OCI-M2 (cell line): Measurements from ENCODE around the gene NEAT1.
"Not testable (repeated sequence)": the region's sequence is repeated elsewhere in the genome, so short reads cannot be mapped to it uniquely, and the experiment has no call there.

Source experiments
- DNase-seq: peaks from one replicate; lab custom pipeline; 2025; ENCODE audit not compliant: unreplicated experiment; lab: John Stamatoyannopoulos, UW

NEAT1 gene

DNA sequence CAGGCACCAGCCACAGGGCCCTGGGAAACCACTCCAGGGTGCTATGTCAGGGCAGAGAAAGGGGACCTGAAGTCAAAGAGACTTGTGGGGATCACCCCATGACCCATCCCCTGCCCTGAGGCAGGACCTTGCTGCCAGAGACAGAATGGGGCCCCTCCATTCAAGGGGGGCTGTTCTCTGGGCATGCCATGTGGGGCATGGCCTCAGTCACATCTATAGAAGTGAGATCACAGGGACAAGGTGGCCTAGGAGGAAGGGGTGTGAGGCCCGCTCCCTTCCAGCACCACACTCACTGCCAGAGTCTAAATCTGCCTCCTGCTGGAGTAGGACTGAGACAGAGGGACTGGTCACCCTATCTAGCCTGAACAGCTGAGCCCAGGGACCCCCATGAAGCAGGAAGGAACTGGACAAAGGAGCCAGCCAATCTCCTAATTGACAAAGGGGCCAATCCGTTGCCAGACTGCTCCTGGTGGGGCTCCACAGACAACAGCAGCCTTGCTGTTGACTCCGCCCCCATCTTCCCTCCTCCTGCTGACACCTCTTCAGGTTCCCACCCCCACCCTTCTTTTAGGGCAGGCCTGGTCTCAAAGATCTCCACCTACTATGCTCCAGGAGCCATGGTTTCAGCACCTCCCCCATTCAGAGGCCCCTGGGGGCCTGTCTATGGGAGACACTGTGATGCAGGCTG is 26.0 kb downstream of the NEAT1 start:
- no peak for DNase-seq

DNA sequence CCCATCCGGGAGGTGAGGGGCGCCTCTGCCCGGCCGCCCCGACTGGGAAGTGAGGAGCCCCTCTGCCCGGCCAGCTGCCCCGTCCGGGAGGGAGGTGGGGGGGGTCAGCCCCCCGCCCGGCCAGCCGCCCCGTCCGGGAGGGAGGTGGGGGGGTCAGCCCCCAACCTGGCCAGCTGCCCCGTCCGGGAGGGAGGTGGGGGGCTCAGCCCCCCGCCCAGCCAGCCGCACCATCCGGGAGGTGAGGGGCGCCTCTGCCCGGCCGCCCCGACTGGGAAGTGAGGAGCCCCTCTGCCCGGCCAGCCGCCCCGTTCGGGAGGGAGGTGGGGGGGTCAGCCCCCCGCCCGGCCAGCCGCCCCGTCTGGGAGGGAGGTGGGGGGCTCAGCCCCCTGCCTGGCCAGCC is 28.7 kb downstream of the NEAT1 start:
- not testable (repeated sequence) for DNase-seq

DNA sequence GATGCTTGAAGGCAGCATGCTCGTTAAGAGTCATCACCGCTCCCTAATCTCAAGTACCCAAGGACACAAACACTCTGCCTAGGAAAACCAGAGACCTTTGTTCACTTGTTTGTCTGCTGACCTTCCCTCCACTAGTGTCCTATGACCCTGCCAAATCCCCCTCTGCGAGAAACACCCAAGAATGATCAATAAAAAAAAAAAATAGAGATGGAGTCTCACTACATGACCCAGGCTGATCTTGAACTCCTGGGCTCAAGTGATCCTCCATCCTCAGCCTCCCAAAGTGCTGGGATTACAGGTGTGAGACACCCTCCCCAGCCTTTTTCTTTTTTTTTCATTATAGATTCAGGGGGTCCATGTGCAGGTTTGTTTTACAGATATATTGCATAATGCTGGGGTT is 29.7 kb downstream of the NEAT1 start:
- DNase-seq: not testable (repeated sequence)

DNA sequence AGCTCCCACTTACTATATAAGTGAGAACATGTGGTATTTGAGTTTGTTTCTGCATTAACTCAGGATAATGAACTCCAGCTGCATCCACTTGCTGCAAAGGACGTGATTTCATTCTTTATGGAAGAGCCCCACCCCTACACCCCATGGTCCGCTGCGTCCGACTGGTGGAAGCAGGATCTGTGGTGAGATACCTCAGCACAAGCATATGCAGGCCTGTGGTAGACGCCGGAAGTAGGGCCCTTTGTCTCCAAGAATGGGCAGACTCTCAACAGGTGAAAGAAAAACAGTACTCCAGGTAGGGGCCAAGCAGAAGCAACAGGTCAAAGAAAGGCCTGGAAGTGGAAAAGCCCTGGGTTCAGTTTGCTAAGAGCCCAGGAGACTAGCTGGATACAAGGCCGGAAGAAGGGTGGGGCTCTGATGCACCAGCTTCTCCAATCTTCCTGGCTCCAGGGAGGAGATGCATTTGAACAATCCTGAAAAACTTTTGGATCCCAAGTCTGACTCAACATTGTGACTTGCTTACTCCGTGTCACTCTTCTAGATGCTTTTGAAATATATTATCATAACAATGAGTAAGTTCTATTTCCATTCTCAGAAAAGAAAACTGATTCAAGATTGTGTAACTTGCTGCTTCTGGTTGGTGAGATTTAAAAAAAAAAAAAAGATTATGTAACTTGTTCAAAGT is 30.4 kb downstream of the NEAT1 start:
- DNase-seq: no peak

DNA sequence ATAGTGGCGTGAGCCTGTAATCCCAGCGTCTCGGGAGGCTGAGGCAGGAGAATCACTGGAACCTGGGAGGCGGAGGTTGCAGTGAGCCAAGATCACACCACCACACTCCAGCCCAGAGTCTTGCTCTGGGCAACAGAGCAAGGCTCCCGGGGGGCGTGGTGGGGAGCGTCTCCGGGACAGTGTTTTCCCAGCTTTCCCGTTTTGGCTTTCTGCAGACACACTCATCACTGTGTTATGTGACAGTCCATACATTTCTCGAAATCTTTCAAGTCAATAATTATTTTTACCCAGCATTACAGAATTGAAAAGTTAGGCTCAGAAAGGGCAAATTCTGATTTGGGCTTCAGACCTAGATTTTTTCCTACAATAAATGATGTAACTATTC is 31.7 kb downstream of the NEAT1 start:
- no peak for DNase-seq

DNA sequence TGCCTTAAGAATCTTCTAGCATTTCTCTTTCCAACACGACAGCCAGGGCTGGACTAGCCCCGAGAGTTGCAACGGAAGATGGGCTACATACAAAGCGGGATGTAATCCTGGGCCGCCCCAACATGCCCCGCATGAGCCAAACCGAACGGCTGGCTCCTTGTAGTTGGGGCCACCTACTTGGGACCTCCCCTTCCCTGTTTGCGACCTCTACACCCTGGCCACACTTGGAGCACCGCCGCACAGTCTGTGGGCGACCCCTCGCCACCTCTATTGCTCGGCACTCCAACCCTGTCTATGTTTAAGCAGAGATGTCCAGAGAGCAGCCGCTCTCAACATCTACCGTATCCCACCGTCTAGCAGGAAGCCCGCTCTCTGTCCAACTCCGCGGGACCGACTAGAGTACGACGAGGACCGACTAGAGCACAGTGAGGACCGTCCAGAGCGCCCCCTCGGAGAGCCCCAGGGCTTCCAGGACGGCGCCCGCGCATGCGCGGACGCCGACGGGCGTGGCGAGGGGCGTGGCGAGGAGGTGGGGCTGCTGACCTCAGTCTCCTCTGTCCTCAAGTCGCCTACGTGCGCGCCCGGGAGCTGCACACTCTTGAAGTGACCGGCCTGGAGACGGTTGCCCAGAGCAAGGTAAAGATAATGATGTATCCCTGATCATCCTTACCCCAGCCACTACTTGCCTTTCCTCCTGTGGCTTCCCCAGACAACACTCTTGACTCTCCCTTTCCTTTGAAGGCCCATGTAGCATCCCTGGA is 32.3 kb downstream of the NEAT1 start:
- no peak for DNase-seq

DNA sequence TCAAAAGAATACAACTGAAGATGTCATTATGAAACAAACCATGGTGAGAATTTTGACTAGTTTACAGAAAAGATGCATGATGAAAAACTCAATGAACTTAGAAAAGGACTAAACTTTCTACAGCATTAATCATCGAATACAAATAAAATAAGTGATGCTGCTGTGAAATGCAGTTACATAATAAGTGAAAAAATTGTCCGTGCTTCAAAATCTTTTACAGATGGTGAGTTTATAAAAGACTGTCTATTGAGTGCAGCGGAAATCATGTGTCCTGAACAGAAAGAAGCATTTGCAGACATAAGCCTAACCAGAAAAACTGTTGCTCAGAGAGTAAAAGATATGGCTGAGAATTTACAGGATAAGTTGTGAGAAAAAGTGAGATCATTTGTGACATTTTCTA is 33.8 kb downstream of the NEAT1 start:
- DNase-seq: no peak

DNA sequence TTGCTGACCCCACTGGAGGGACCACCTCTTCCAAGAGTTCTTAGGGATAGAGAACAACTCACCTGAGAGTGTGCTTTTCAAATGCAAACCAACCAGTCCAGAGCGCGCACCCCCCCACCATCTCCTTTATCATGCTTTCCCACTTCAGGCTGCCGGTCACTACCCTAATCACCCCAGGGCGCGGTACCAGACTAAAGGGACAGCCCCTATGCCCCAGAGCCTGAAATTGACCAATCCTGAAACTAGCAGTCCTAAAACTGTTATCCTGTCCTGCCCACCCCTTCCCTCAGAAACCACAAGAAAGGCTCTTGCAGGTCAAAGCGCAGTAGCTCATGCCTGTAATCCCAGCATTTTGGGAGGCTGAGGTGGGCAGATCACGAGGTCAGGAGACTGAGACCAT is 37.0 kb downstream of the NEAT1 start:
- DNase-seq: no peak

DNA sequence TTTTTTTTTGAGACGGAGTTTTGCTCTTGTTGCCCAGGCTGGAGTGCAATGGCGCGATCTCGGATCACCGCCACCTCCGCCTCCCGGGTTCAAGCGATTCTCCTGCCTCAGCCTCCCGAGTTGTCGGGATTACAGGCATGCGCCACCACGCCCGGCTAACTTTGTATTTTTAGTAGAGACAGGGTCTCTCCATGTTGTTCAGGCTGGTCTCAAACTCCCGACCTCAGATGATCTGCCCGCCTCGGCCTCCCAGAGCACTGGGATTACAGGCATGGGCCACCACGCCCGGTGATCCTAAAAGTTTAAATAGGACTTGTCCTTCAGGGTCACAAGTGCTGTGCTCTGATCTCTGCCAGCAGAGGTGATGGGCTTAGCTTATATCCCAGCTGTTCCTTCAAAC is 42.9 kb downstream of the NEAT1 start:
- DNase-seq: not testable (repeated sequence)

DNA sequence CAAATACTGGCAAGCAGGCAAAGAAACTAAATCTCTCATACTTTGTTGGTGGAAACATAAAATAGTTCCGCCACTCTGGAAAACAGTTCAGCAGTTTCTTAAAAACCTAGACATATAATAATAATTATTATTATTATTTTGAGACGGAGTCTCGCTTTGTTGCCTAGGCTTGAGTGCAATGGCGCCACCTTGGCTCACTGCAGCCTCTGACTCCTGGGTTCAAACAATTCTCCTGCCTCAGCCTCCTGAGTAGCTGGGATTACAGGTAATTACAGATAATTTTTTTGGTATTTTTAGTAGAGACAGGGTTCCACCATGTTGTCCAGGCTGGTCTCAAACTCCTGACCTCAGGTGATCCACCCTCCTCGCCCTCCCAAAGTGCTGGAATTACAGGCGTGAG is 44.7 kb downstream of the NEAT1 start:
- DNase-seq: not testable (repeated sequence)

DNA sequence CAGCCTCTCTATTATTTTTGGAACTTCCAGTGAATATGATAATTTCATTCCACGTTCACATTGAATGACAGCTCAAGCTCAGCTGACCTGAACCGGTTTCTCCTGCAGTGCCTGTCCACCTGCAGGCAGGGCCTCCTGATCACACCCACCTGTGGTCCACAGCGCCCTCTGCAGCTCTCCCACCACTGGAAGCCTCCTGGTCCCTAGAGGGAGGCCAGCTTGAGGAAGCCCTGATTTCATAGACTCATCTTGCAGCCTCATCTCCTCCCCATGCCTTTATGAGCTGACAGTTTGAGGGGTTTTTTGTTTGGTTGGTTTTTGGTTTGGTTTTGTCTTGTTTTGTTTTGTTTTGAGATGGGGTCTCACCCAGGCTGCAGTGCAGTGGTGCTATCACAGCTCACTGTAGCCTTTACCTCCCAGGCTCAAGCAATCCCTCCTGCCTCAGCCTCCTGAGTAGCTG is 46.3 kb downstream of the NEAT1 start:
- DNase-seq: no peak

DNA sequence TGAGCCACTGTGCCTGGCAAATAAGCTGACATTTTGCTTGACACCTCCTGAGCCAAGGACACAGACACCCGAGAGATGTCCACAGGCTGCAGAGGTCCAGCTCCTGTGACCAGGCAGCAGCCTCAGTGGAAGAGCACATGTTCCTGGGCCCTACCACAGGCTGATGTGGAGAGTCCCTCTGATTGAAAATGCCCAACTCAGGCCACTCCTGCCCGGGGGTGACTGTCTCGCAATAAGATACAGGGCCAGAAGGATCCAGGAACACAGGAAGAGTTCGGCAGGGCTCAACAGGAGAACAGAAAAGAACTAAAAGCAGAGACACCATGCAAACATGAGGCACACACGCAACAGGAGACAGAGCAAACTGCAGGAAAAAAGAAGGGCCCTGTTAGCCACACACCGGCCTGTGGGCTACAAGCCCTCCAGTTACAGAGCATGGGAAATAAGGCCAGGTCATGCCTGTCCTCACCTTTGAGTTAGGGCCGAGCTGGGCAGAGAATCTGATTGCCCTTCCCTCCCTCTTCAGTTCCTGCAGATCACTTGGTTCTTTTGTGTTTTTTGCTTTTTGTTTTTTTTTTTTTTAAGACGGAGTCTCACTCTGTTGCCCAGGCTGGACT is 47.9 kb downstream of the NEAT1 start:
- DNase-seq: no peak

DNA sequence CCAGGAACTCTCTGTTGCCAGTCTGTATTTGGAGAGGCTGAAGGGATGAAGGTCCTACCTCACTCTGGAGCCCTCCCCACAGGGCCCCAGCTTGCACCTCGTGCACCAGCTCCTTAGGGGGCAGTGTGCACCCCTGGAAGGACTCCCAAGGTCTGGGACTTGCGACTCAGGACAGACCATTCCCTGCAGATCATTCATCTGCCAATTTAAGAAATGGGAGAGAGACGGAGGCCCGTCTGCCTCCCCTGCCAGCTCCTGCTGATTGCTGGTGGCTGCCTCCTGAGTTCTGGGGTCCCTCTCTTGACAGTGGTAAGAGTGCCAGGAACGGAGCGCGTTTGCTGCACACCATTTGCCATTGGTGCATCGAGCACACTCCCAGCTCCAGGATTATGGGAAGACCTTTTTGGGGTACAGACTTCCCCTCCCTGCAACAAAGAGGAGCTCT is 48.9 kb downstream of the NEAT1 start:
- no peak for DNase-seq

DNA sequence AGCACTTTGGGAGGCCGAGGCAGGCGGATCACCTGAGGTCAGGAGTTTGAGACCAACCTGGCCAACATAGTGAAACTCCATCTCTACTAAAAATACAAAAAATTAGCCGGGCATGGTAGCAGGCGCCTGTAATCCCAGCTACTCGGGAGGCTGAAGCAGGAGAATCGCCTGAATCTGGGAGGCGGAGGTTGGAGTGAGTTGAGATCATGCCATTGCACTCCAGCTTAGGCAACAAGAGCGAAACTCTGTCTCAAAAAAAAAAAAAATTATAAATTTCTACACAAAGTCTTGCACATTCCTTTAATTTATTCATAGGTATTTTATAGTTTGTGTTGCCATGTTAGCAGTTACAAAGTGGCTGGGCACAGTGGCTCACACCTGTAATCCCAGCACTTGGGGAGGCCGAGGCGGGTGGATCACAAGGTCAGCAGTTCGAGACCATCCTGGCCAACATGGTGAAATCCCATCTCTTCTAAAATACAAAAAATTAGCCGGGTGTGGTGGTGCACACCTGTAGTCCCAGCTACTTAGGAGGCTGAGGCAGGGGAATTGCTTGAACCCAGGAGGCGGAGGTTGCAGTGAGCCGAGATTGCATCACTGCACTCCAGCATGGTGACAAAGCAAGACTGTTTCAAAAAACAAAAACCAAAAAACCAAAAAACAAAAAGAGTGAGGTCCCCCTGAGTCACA is 50.1 kb downstream of the NEAT1 start:
- not testable (repeated sequence) for DNase-seq

DNA sequence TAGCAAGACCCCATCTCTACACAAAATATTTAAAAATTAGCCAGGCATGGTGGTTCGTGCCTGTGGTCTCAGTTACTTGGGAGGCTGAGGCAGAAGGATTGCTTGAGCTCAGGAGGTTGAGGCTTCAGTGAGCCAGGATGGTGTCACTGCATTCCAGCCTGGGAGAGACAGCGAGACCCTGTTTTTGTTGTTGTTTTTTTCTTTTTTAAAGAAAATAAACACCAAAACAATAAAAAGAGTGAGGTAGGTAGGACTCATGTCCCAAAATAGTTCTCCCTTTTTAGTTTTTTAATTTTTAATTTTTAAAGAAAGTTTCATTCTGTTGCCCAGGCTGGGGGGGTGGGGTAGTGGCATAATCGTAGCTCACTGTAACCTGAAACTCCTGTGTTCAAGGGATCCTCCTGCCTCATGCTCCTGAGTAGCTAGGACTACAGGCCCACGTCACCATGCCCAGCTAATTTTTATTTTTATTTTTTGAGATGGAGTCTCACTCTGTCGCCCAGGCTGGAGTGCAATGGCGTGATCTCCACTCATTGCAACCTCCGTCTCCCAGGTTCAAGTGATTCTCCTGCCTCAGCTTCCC is 50.8 kb downstream of the NEAT1 start:
- no peak for DNase-seq

DNA sequence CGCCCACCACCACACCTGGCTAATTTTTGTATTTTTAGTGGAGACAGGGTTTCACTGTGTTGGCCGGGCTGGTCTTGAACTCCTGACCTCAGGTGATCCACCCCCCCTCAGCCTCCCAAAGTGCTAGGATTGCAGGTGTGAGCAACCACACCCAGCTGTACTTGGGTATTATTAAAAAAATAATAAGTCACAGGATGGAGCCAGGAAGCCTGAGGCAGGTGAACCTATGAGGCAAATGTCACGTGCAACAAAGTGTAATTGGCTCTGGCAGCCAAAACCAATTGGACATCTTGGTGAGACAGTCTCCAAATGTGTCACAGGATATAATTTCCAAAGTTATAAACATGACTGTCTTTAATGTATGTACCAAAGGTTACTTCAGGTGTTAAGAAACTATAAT is 52.3 kb downstream of the NEAT1 start:
- DNase-seq: no peak

DNA sequence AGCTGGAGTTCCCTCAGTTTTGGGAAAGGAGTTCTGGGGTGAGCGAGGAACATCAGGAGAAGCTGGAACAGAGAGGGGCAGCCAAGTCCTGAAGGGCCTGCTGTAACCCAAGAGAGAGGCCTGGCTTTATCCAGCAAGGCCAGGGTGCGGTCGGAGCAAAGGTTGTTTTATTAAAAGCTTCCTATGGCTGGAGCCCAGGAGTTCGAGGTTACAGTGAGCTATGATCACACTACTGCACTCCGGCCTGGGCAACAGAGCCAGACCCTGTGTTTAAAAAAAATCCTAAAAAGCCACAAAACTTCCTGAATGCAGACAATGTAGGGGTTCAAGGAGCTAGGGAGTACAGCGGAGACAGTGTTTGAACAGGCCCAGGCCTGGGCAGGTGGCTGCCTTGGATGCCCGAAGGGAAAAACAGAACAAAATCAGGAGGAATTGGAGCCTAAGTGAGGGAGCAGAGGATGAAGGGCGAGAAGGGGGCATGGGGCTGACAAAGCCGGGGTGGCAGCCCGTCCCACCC is 54.1 kb downstream of the NEAT1 start:
- no peak for DNase-seq

DNA sequence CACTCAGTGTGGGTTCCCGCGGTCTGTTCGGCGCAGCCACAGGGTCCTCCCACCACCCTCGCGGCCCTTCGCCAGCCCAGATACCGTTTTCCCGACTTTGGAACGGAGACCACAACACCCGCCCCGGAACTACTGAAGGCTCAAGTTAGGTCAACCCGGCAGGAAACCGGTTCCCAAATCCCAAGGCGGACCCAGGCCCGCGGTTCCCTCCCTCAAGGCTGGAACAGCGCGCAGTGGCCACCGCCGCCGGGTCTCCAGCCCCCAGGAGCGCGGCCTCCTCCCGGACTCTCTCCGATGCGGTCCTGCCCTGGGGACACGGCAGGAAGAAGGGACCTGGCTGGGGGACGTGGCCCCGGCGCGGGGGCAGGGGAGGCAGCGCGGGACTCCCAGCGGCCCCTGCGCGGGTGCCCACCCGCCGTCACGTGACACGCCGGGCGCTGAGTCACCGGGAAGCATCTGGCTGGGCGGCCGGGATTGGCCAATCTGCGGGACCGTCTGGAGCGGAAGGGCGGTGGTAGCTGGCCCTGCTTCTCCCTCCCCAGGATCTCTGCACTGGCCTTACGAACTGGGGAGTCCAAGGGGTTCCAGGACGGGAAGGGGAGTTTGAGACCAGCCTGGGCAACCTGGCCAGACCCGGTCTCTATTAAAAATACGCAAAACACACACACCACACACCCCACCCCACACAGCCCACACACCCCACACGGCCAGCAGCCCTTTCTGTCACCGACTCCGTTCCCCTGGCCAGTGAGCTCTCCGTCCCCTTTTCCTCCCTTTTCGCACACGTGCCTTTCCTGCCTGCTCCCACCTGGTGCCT is 54.8 kb downstream of the NEAT1 start:
- DNase-seq: peak; percentile 77

DNA sequence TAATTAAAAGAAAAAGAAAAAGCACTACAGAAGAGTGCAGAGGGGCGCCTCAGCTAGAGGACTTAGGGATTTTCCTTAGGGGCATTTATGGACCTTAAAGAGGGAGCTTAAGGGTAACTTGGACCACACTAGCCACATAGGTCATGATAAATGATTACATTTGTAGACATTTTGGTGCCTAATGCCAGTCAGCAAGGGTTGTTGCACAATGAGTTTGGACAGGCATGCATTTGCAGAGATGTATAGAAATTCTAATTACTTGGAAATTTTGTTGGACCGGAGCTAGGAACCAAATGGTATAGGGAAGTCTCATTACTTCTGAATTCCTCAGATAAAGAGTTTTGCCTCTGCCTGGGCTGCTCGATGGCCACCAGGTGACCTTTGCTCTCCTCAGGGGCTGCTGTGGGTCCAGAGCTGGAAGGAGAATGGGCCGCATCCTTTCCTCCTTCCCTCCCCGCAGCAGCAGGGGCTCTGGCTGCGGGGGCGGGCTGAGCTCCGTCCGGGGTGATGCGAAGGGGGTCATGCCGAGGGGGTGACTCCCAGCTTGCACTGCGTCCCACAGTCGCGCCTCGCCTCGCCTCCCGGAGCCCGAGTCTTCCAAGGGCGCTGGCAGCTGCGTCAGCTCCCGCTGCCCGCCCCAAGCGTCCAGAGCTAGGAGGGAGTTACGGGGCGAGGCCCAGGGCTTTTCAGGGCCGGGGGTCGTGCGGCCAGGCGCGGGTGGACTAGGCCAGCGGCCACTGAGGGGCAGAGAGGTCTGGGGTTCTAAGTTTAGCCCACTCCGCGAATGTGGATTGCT is 56.0 kb downstream of the NEAT1 start:
- DNase-seq: no peak
